GM10847 (cell line): ENCODE results near the gene LUZP1.

ENCODE experiments used
- POLR2A ChIP-seq: IDR thresholded peaks from 2 replicates; pipeline ENCODE4 v1.6.1; 2011; ENCODE audit not compliant: insufficient read length; ENCODE audit errors: extremely low read depth

LUZP1 gene

DNA sequence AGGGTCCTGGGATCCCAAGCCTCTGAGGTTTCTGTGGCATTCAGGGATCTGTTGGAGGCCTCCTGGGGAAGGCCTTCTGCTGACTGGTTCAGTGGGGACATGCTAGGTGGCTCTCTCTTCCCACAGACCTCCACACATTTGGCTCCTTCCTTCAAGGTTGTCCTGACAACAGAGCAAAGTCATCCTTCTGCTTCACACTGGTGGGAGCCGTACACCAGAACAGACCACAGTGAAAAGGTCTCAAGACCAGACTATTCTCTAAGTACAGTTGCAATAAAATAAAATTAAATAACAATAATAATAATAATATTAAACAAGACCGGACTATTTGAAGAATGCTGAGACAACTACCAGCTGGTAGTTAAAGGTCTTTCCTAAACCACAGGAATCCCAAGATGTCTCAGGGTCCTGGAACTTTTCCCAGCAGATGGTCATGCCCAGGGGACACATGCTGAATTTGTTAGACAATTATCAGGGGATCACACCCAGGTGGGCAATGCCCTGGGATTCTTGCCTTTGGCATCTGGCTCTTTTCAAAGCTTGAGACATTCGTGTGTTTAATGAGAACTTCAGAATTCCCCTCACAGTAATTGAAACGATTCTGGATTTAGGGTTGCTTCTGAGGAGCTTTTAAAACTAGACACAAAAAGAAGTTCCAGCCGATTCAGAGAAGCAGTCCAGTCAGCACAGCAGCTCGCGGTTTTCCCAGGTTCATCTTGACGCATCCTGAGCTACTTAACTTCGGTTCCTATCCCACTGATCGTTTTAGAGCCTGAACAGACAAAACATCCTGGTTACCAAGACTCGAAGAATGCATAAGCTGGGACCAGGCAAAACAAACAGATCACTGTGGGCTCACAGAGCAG, 25.7 kb upstream of the LUZP1 start:
- TF ChIP-seq POLR2A, result no peak

DNA sequence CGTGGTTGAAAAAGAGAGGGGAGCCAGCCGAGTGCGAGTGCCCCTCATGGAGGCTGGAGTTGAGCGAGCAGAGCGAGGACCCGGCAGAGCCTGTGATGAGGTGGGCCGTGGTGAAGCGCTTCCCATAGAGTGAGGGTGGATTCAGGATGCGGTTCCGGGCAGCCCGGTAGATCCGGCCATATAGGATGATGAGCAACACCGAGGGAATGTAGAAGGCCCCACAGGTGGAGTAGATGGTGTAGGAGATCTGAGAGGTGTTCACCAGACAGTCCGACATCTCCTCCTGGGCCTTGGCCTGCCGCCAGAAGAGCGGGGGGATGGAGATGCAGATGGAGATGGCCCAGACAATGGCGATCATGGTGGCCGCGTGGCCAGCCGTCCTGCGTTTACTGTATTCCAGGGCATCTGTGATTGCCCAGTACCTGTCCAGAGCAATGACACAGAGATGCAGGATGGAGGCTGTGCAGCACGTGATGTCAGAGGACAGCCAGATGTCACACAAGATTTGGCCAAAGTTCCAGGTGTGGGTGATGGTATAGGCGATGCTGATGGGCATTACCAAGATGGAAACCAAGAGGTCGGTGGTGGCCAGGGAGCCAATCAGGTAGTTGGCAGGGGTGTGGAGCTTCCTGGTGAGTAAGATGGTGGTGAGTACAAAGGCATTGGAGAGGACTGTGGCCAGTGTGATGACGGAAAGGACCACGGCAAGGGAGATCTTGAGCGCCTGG, 24.9 kb upstream of the LUZP1 start:
- TF ChIP-seq POLR2A, result no peak

DNA sequence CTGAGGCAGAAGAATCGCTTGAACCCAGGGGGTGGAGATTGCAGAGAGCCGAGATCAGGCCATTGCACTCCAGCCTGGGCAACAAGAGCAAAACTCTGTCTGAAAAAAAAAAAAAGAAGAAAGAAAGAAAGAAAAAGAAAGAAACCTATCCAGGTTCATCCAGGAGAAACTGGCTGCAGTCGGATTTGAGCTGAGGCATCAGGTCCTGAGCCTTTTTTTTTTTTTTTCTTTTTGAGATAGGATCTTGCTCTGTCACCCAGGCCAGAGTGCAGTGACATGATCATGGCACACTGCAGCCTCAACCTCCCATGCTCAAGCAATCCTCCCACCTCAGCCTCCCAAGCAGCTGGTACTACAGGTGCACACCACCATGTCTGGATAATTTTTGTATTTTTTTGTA, 22.5 kb upstream of the LUZP1 start:
- TF ChIP-seq POLR2A, result no peak

DNA sequence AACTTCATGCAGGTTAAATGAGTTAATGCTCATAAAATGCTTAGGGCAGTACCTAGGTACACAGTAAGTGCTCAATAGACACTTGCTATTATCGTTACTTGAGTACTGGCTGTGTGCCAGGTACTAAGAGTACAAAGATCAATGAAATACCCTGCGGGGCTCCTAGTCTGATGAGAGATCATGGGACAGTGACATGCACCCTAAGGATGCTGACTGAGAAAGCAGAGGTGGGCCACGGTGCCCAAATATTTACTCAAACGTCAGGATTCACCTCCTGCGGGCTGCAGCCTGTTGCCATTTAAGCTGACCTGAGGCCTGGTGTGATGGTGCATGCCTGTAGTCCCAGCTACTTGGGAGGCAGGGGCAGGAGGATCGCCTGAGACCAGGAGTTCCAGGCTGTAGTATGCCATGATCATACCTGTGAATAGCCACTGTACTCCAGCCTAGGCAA, 19.8 kb upstream of the LUZP1 start:
- no peak for TF ChIP-seq POLR2A

DNA sequence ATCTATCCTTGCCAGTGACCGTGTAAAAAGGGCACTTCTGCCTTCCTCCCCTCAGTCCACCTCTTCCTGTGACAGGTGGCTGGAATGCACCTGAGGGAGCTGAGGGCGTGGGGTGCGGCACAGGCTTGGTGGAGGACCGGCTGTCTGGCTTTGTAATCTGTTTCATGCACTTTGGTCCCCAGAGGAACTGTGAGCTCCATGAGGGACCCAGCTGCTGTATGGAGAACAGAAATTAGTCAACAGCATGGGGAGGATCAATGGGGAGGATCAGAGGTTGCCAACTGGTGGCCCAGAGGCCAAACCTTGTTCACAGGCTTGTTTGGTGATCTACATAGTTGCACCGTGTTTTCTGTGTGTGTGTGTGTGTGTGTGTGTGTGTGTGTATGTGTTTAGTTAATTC, 19.0 kb upstream of the LUZP1 start:
- TF ChIP-seq POLR2A, result no peak

DNA sequence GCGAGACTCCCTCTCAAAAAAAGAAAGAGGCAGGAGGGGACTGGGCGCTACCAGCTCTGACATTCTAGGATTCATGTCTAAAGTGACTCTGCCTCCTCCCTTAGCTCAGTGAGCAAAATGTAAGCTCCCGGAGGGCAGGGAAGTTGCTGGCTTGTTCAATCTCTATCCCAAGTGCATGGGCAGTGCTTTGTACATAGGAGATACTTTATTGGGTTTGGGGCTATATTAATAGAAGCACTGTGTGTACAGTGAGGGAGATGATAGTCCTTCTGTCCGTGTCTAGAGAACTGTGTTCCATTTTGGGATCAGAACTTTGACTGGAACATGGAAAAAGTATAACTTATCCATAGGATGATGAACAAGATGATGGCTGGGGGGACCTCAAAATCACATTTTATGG, 16.7 kb upstream of the LUZP1 start:
- no peak for TF ChIP-seq POLR2A

DNA sequence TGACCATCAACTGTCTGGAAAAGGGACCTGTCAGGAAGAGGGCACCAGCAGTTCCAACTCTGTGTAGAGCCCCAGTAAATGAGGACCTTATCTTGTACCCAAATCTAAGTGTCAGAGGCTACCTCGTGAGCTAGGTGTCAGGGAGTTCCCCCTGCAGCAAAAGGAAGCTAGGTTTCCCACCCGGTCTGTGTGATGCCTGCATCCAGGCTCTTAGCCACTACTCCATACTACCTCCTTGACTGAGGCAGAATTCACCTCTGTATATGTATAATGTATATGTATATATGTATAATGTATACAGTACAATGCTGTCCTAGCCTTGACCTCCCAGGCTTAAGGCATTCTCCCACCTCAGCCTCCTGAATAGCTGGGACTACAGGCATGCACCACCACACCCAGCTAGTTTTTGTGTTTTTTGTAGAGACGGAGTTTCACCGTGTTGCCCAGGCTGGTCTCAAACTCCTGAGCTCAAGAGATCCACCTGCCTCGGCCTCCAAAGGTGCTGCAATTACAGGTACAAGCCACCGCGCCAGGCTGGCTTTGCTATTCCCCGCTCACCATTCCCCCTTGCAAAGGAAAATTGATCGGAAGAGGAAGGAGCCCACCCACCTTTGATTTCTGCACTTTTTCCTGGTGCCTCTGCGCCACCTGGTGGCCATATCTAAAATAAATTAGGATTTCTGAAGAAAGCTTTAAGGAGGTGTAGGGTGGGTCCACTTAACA, 15.7 kb upstream of the LUZP1 start:
- no peak for TF ChIP-seq POLR2A

DNA sequence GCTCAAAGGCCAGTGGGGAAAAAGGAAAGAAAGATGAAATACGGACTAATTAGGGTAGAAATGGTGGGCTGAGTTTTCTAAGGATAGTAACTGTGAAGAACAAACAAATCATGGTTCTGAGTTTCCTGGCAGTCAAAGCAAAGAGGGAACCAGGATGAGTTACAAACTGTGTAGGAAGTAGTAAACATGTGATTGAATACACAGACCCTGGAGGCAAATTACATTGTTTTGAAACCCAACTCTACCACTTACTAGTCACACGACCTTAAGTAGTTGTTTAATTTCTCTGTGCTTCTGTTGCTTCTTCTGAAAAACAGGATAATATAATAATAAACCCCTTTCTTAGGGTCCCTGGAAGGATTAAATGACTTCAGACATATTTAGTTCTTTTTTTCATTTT, 11.2 kb upstream of the LUZP1 start:
- no peak for TF ChIP-seq POLR2A

DNA sequence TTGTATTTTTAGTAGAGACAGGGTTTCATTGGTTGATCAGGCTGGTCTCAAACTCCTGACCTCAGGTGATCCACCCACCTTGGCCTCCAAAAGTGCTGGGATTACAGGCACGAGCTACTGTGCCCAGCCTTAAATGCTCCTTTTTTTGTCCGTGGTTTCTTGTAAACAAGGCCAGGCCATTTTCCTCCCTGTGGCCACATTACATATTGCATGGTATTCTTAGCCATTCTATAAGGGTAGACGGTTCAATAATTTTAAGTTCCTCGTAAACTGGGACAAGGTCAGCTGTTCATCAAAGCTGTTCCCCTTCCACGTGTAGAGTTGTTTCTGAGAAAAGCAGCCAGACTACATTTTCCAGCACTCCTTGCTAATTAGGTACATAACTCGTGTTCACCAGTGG, 10.3 kb upstream of the LUZP1 start:
- no peak for TF ChIP-seq POLR2A

DNA sequence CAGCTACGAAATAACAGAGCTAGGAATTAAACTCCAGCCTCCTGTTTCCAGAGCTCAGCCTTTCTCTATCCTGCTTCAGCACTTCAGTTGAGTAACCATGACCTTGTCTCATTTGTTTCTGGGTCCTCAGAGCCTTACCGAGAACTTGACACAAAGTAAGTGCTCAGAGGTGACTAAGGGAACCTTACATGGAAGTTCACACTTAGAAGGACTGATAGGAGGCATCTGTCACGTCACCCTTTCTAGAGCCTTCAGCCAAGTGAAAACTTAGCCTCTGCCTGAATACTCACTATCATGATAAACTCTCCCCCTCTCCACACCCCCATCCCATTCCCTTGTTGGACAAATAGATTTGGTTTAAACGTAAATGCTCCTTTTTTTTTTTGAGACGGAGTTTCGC, 9.8 kb upstream of the LUZP1 start:
- no peak for TF ChIP-seq POLR2A

DNA sequence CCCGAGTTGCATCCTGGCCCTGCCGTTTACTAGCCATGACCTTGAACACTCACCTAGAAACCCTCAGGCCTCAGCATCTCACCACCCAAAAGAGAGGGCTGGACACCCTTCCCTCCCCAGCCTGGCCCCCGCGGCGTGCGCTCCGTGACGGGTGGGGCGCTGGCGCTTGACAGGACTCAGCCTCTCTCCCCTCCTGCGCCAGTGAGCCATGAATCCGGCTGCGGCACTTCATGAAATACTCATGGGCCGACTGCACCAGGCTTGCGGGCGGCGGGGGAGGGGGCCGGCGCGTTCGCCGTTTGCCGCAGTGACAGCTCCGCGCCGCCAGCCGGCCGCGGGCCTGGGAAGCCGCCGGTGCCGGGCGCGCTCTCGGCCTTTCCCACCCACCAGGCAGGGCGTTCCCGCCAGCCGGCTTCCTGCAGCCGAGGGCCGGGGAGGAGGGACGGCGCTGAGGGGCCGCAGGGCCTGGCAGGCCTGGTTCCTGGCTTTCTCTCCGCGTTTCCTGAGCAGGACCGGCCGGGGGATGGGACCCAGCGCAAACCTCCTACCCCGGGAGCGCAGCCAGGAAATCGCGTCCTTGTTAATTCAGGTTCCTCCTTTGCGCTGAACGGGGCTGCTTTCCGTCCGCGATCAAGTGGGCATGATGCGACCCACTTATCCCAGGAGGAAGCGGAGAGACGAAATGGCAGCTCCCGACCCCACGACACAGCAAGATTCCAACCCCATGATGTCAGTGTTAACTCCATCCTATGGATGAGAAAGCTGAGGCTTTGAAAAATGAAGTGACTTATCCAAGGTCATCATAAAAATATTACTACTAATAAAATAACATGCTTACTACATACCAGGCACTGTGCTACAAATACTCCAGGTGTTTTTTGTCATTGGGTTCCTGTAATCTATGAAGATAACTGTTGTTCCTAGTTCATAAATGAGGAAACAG, 9.1 kb upstream of the LUZP1 start:
- TF ChIP-seq POLR2A, result no peak

DNA sequence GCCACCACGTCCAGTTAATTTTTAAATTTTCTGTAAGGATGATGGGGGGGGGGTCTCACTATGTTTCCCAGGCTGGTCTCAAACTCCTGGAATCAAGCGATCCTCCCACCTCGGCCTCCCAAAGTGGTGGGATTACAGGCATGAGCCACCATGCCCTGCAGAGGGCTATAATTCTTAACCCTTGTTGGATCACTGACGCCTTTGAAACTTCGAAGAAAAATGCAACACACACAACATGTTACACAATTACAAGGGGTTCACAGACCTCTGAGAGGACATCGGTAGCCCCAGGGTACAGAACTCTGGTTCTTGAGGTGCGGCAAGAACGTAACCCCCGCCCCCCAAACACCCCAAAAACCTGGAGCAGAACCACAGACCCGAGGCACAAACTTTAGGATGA, 8.4 kb upstream of the LUZP1 start:
- TF ChIP-seq POLR2A, result no peak

DNA sequence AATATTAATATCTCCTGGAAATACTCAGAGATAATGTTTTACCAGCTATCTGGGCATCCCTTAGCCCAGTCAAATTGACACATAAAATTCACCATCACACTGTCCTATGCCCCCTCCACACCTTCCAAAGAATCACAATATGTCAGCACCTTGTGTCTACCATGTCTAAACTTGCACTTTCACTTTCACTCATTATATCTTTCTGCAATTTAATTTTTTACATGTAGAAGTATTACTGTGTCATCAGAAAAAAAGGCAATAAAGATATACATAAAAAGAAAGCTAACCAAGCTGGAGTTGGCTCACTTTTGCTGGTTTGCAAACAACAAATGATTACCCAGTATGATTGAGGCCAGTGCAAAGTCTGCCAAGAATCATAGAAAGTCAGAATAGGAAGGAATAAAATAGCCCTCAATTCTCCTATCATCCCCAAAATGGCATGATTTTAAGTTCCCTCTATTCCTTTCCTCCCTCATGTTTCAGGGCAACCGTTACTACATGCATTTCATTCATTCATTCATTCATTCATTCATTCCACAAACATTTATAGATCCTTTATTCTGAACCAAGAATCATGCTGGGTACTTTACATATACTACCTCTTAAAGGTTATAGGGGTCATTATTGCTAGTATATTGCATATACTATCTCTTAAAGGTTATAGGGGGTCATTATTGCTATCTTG, 5.9 kb upstream of the LUZP1 start:
- no peak for TF ChIP-seq POLR2A

DNA sequence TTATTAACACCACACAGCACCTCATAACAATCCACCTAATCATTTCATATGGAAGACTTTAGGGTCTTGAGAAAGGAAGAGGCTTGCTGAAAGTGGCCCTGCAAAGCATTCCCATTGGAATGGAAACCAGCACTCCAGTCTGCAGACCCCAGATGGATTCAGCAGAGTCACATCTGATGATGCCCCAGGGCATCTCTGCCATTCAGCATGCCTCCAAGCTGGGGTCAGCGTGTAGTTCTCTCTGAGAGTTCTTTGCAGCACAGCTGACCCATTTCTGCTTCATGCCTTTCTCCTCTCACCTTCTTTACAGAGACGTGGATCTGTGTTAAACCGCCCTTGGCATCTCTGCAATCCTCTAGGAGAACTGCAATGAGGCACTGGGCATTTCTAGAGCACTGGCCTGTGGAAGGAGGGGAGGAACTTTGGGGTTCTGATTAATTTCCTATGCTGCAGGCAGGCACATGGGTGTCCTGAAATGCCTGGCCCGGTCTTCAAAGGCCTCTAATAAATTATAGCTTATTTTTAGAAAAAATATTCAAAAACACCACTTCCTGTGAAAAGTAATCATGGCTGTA, 2.6 kb upstream of the LUZP1 start:
- no peak for TF ChIP-seq POLR2A
